ENCODE data around the gene JUND. TPM values are rescaled to one million over a fixed set of nuclear protein-coding genes. Genes with fewer than 3 reads are reported as not detected.

The JUND gene
- total RNA-seq, 2 donors from 2014 or later = 250 to 607 TPM

GRCh38 chr19:18266771-18267686 is 14.4 kb downstream of the JUND start:
- no peaks in the 10 kb centered on the region for H3K27me3 ChIP-seq
- ATAC-seq (no peak), DNase-seq (no peak)
- H3K9me3 ChIP-seq = no peaks in the 10 kb centered on the region
- intact Hi-C loops (cut with DNase I) = no loop called here
- H3K4me3 ChIP-seq = no peak overlapping the region
- H3K4me1 ChIP-seq = no peaks in the 10 kb centered on the region
- H3K27ac ChIP-seq = no peak overlapping the region
- peaks cover 12 to 20% of the 10 kb centered on the region in 2 donors for H3K36me3 ChIP-seq (replicated peaks in 1 of 2; ENCODE audit: insufficient read depth in 1 of 2, low read depth in 2 of 2)
- no peak for TF ChIP-seq POLR2A (IDR thresholded peaks at IDR 0.05)
- TF ChIP-seq CTCF (IDR thresholded peaks at IDR 0.05) = no peak
- WGBS, 2 donors = 88 to 89% methylated on average over 8 to 36 of the region's 42 CpGs

GRCh38 chr19:18265582-18265981 is 15.8 kb downstream of the JUND start:
- Histone ChIP-seq H3K9me3 (no peaks in the 10 kb centered on the region), H3K36me3 (replicated peaks in 1 of 2; ENCODE audit: insufficient read depth in 1 of 2, low read depth in 2 of 2) (peaks cover 12 to 20% of the 10 kb centered on the region in 2 donors), H3K27ac (no peak overlapping the region), H3K4me3 (no peak overlapping the region), H3K27me3 (no peaks in the 10 kb centered on the region), H3K4me1 (no peaks in the 10 kb centered on the region)
- intact Hi-C loops (cut with DNase I) = no loop called here
- 78 to 92% methylated on average over 4 to 7 of the region's 7 CpGs for WGBS, 2 donors
- ATAC-seq (no peak), DNase-seq (no peak)
- TF ChIP-seq CTCF (IDR thresholded peaks at IDR 0.05) (no peak), POLR2A (IDR thresholded peaks at IDR 0.05) (no peak)

- Histone ChIP-seq H3K27ac (no peak overlapping the region), H3K4me1 (no peaks in the 10 kb centered on the region), H3K27me3 (no peaks in the 10 kb centered on the region), H3K9me3 (no peaks in the 10 kb centered on the region), H3K4me3 (no peak overlapping the region), H3K36me3 (replicated peaks in 1 of 2; ENCODE audit: insufficient read depth in 1 of 2, low read depth in 2 of 2) (peaks cover 12 to 20% of the 10 kb centered on the region in 2 donors)
- 85 to 92% methylated on average over 4 to 20 of the region's 23 CpGs for WGBS, 2 donors
- no peak for ATAC-seq
- intact Hi-C loops (cut with DNase I) = no loop called here
- no peak for TF ChIP-seq POLR2A (IDR thresholded peaks at IDR 0.05)
- TF ChIP-seq CTCF (IDR thresholded peaks at IDR 0.05) = no peak
- DNase-seq = no peak
Observed at GRCh38 chr19:18264971-18265540, 16.4 kb downstream of the JUND start.

GRCh38 chr19:18264137-18264854 is 17.1 kb downstream of the JUND start:
- intact Hi-C loops (cut with DNase I) = no loop called here
- 84 to 87% methylated on average over 10 to 22 of the region's 23 CpGs for WGBS, 2 donors

More at GRCh38 chr19:18264137-18264854, 17.1 kb downstream of the JUND start:
- no peak for TF ChIP-seq CTCF (IDR thresholded peaks at IDR 0.05)
- TF ChIP-seq POLR2A (IDR thresholded peaks at IDR 0.05) = no peak
- Histone ChIP-seq H3K9me3 (no peaks in the 10 kb centered on the region), H3K27ac (no peak overlapping the region), H3K36me3 (replicated peaks in 1 of 2; ENCODE audit: insufficient read depth in 1 of 2, low read depth in 2 of 2) (peaks cover 12 to 20% of the 10 kb centered on the region in 2 donors), H3K4me3 (no peak overlapping the region), H3K27me3 (no peaks in the 10 kb centered on the region), H3K4me1 (no peaks in the 10 kb centered on the region)
- no peak for ATAC-seq
- peak in 1 of 4 donors; percentile 62 for DNase-seq
